ENCODE measurements around the gene TMPRSS9.
"Not testable (repeated sequence)": the region's sequence is repeated elsewhere in the genome, so short reads cannot be mapped to it uniquely, and the experiment has no call there.

Gene TMPRSS9

DNA sequence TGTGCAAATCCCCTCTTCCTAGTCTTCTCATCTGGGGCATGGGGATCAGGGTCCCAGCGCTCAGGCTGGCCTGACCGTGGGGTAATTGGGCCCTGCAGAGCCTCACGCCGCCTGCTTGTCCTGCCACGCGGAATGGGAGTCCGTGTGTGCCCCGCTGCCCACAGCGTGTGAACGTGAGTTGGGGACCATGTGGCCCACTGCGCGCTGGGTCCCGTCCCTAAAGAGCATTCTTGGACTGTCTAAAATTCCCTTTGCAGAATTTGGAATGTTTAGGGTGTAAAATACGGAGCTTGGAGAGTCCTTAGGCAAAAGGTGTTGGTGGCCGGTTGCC, 2.9 kb downstream of the TMPRSS9 start:
- no peak for DNase-seq

DNA sequence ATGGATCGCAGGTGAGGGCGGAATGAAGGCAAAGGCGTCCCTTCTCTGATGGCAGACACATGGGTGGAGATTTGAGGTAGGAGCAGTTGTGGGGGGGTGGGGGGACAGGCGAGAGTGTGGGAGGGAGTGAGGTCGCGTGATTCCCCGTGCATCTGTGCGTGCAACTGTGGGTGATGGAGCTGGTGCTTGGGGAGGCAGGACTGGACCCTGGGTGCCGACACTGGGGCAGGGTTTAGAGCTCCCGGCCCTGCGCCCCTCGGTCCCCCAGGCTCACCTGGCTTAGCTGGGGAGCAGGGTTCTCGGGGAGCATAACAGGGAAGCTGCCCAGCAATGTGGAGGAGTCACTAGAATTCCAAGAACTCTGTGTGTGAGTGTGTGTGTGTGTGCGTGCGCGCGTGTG, 3.4 kb downstream of the TMPRSS9 start:
- no peak for DNase-seq

- no peak for DNase-seq
These were observed 5.3 kb downstream of the TMPRSS9 start for GRCh38 chr19:2365201-2365970.

DNA sequence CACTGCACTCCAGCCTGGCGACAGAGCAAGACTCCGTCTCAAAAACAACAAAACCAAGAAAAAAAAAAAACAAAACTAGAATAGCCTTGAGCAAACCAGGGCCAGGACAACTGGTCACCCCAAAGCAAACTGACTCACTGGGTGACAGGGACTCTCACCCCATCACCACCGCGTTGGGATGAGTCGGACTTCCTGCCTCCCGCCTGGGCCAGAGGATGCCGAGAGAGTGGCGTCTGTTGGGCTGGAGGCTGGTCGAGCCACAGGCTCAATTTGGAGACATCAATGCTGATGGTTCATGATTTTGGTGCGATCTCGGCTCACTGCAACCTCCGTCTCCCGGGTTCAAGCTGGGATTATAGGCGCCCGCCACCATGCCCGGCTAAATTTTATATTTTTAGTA, 11.6 kb downstream of the TMPRSS9 start:
- DNase-seq = no peak

- DNase-seq = no peak
These were observed 12.1 kb downstream of the TMPRSS9 start for GRCh38 chr19:2372076-2372612.

GRCh38 chr19:2374808-2375207, 14.7 kb downstream of the TMPRSS9 start:
- DNase-seq = no peak

DNA sequence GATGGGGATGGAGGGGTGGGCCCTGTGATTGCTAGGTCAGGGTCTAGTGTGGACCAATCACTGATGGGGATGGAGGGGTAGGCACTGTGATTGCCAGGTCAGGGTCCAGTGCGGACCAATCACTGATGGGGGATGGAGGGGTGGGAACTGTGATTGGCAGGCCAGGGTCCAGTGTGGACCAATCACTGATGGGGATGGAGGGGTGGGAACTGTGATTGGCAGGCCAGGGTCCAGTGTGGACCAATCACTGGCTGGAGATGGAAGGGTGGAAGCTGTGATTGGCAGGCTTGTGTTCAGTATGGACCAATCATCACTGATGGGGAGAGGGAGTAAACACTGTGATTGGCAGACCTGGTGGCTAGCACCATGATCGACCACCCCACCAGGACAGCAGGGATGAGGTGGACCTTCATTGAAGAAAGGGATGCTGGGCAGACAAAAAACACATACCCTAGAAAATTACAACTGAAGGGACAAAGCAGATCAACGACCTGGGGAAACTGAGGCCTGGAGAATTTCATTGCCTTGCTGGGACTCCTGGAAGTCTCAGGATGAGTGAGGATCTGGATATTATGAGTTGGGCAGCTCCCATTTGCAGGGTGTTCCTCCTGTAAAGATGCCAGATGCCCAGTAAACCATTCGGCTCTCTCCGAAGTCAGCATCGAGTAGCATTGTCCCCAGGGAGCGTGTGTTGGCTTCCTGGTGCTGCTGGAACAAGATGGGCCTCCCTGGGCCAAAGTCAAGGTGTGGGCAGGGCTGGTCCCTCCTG, 15.5 kb downstream of the TMPRSS9 start:
- DNase-seq = no peak

DNA sequence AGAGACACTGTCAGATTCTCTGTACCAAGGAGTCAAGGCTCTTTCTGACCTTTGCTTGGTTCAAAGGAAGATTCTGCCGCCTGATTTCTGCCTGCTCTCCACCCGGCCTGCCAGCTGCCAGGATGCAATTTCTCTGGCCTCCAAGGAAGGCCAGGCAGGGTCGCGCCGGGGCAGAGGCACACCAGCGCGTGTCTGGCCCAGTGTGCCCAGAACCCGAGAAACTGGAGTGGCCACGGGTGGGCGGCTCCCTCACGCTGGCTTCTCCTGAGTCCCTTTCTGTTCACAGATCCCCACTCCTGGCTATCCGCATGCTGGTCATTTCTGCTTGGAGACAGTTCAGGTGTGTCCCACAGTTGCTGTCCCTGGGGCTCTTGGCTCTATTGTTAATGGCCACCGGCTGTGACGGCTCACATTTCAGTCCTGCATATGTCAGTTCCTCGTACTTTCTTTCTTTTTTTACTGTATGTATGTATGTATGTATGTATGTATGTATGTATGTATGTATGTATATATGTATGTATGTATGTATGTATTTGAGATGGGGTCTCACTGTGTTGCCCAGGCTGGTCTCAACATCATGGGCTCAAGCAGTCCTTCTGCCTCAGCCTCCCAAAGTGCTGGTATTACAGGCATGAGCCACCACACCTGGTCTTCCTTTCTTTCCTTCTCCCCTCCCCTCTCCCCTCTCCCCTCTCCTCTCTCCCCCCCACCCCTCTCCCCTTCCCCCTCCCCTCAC, 16.9 kb downstream of the TMPRSS9 start:
- no peak for DNase-seq

GRCh38 chr19:2380567-2380966, 20.5 kb downstream of the TMPRSS9 start:
- no peak for DNase-seq

DNA sequence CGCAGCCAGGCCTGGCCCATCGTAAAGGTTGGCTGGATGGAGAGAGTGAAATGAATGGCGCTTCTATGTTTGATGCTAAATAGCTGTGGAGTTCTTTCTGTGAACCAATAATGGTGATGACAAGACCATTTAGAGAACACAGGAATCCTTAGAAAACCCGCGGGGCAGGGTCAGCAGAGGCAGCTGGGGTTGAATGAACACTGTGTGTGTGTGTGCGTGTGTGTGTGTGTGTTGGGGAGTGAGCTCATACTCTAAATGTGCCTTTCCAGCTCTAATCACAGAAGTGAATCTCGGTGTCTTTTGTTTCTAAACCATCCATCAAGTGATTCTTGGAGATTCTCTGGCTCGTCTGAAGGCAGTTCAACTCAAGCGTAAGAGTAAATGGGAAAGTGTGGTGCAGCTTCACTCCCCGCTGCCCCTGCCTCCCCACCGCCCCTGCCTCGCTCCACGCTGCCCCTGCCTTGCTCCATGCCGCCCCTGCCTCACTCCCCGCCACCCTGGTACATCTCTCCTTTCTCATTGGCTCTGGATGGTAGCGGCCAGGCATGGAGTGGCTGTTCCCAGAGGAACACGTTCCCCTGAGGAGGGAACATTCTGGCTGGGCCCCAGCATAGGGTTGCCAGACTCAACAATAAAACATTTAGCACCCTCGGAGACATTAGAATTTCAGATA, 21.2 kb downstream of the TMPRSS9 start:
- DNase-seq = no peak

DNA sequence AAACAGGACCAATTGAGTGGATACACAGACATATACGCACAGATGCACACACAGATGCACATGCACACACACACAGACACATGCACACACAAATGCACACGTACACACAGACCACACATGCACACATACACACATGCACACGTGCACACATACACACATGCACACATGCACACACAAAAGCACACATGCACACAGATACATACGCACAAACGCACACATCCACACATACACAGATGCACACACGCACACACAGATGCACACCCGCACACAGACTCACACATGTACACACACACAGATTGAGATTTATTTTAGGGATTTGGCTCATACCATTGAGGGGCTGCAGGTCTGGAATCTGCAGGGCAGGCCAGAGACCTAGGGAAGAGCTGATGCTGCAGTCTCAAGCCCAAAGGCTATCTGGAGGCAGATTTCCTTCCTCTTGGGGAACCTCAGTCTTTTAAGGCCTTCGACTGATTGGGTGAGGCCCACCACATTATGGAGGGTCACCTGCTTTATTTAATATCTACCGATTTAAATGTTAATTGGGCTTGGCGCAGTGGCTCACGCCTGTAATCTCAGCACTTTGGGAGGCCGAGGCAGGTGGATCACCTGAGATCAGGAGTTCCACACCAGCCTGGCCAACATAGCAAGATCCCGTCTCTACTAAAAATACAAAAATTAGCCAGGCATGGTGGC, 22.6 kb downstream of the TMPRSS9 start:
- DNase-seq = no peak

DNA sequence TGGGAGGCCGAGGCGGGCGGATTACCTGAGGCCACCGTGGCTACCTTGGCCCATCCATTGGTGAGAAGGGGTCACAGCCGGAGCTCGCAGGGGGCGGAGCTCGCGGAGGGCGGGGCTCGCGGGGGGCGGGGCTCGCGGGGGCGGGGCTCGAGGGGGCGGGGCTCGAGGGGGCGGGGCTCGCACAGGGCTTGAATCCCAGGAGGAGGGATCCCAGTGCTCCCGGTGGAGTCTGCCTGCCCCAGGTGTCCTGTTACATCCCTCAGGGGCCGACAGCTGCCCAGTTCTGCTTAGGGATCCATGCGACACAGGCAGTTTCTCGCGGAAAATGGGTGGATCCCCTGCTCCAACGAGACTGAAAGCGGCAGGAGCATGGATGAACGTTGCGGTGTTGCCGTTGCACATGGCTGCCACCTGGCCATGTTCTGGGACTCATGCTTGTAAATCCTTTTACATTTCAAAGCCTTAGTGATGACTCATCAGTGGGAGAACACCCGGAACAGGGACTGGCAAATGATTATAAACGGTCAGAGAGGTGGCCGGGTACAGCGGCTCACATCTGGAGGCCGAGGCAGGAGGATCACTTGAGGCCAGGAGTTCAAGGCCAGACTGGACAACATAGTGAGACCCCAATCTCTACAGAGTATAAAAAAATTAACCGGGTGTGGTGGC, 25.1 kb downstream of the TMPRSS9 start:
- peak; percentile 31 for DNase-seq

DNA sequence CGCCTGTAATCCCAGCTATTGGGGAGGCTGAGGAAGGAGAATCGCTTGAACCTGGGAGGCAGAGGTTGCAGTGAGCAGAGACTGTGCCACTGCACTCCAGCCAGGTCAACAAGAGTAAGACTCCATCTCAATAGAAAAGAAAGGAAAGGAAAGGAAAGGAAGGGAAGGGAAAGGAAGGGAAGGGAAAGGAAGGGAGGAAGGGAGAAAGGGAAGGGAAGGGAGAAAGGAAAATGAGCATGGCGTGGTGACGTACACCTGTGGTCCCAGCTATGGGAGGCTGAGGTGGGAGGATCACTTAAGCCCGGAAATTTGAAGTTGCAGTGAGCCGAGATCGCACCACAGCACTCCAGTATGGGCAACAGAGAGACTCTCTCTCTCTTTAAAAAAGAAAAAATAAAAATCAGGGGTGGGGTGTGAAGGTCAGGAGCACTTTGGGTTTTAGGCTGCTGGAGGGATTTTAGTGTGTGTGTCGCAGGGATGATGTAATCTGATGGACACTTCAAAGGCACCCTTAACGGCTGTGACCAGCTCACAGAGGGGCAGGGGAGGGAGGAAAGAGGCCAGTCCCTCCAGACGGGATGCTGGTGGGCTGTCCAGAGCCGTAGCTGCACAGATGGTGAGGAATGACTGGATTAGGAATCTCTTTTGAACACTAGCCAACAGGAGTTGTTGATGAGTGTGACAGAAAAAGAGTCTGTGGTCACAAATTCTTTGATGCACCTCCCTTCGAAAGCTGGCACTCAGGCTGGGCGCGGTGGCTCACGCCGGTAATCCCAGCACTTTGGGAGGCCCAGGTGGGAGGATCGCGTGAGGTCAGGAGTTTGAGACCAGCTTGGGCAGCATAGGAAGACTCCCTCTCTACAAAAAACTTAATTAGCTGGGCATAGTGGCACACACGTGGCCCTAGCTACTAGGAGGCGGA, 27.6 kb downstream of the TMPRSS9 start:
- no peak for DNase-seq

- DNase-seq = no peak
These were observed 29.5 kb downstream of the TMPRSS9 start for GRCh38 chr19:2389594-2389993.

DNA sequence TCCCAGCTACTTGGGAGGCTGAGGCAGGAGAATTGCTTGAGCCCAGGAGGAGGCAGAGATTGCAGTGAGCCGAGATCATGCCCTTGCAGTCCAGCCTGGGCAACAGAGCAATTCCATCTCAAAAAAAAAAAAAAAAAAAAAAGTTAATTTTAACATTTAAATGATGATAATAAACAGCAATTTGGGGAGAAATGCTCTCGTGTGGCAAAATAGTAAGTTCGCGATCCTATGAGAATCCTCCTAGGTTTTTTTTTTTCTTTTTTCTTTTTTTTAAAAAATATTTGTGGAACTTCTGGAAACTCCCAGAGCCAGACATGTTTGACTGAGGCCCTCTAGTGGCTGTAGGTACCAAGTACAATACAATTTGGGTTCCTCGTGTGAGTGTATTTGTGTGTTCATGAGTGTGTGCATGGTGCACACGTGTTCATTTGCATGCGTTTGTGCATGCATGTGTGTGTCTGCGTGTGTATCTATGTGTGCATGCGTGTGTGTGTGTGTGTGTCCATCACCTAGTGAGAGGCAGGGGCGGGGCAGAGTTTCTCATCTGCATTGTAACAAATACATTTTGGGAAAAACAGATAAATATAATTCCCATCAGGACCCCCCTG, 31.2 kb downstream of the TMPRSS9 start:
- DNase-seq = peak; percentile 57

GRCh38 chr19:2392366-2392765, 32.3 kb downstream of the TMPRSS9 start:
- no peak for DNase-seq

DNA sequence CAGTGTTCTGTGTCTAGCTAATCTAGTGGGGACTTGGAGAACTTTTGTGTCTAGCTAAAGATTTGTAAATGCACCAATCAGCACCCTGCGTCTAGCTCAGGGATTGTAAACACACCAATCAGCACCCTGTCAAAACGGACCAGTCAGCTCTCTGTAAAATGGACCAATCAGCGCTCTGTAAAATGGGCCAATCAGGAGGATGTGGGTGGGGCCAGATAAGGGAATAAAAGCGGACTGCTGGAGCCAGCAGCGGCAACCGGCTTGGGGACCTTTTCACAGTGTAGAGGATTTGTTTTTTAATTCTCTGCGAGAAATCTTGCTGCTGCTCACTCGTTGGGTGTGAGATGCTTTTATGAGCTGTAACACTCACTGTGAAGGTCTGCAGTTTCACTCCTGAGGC, 32.8 kb downstream of the TMPRSS9 start:
- not testable (repeated sequence) for DNase-seq

DNA sequence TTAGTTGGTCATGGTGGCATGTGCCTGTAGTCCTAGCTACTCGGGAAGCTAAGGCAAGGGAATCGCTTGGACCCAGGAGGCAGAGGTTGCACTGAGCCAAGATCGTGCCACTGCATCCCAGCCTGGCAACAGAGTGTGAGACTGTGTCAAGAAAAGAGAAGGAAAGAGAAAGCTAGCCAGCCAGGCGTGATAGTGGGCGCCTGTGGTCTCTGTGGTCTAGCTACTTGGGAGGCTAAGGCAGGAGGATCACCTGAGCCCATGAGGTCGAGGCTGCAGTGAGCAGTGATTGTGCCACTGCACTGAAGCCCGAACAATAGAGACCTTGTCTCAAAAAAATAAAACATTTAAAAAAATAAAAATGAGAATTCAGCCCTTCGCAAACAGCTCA, 34.0 kb downstream of the TMPRSS9 start:
- no peak for DNase-seq

DNA sequence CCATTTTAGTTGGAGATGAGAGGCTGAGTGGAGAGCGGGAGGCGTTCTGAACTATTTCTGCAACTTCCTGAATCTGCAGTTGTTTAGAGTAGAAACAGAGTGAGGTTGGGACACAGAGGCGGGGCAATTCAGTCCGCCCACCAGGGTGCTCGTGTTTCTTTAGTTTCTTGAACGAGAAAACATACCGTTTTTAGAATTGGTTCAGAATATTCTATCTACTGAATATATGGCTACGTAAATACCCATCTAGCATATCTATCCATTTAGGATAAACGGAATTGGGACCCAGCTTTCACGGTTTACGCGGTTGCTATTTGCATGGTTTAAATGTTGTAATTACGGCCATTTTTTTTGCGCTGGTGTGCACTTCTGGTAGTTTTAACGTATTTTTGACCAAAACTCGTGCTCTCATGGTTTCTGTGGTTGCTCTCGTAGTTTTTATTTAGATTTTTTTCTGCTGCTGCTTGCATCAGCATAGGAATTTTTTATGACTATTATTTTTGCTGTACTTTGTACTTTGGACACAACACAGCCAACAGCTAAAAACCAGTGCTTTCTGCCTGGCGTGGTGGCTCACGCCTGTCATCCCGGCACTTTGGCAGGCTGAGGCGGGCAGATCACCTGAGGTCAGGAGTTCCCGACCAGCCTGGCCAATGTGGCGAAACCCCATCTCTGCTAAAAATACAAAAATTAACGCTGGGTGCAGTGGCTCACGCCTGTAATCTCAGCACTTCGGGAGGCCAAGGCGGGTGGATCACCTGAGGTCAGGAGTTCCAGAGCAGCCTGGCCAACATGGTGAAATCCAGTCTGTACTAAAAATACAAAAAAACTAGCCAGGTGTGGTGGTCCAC, 34.6 kb downstream of the TMPRSS9 start:
- DNase-seq = no peak
